Measurements from ENCODE around the gene UBALD1. TPM values are rescaled to one million over a fixed set of nuclear protein-coding genes. Genes with fewer than 3 reads are reported as not detected.
A peak's percentile ranks its signal among the peaks of the same experiment; 100 is the strongest.

Gene UBALD1
- total RNA-seq, 4 donors from 2014 or later: 11.6 to 25.1 (median 18.1) TPM

DNA sequence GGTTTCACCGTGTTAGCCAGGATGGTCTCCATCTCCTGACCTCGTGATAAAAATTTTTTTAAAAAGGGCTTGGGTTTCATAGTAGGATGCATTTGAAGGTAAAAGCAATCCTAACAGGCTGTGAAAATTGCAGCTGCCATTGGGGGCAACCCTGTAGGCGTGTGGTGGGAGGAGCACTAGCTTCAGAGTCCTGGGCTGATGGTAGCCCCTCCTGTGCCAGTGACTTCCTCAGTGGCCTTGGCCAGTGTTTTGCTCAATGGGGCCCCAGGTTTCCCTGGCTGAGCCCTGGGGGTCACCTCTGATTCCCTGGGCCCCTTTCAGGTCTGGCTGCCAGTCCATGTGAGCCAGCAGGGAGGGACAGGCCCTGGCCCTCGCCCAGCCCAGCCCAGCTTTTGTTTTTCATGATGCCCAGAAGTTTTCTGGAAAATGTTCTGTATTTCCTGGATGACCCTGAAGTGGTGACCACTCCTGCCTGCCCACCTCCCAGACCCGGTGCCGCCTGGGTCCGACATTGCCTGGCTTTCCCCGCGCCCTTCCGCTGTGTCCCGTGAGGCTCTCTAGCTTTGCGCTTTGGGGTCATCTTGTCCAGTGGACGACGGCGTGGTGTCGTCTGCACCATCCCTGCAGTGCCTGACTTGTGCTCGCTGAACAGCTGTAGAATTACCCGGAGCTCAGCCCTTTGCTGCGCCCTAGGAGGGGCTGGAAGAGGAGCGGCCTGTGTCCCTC lies 19.4 kb upstream of the UBALD1 start:
- no peak overlapping the region for H3K27ac ChIP-seq
- no peak for DNase-seq
- H3K9me3 ChIP-seq: no peaks in the 10 kb centered on the region
- peaks cover 0 to 21% (median 0%) of the 10 kb centered on the region in 3 donors for H3K36me3 ChIP-seq
- H3K27me3 ChIP-seq: no peaks in the 10 kb centered on the region
- H3K4me1 ChIP-seq: no peaks in the 10 kb centered on the region
- no peak overlapping the region for H3K4me3 ChIP-seq
- TF ChIP-seq POLR2A (IDR thresholded peaks at IDR 0.05) (no peak), CTCF (IDR thresholded peaks at IDR 0.05) (no peak)

- Histone ChIP-seq H3K27ac (no peak overlapping the region), H3K36me3 (peaks cover 0 to 15% (median 0%) of the 10 kb centered on the region in 3 donors), H3K9me3 (no peaks in the 10 kb centered on the region), H3K4me1 (peaks cover 0 to 4% (median under 1%) of the 10 kb centered on the region in 4 donors), H3K4me3 (no peak overlapping the region), H3K27me3 (no peaks in the 10 kb centered on the region)
- no peak for DNase-seq
- TF ChIP-seq POLR2A (IDR thresholded peaks at IDR 0.05): no peak
- no peak for TF ChIP-seq CTCF (IDR thresholded peaks at IDR 0.05)
Observed at GRCh38 chr16:4631444-4631843, 16.8 kb upstream of the UBALD1 start.

GRCh38 chr16:4628283-4628682 lies 13.6 kb upstream of the UBALD1 start:
- H3K27ac ChIP-seq: no peak overlapping the region
- no peaks in the 10 kb centered on the region for H3K27me3 ChIP-seq
- no peak overlapping the region for H3K4me3 ChIP-seq
- H3K9me3 ChIP-seq: no peaks in the 10 kb centered on the region
- peaks cover 0 to 13% (median 10%) of the 10 kb centered on the region in 4 donors for H3K4me1 ChIP-seq
- no peak for DNase-seq
- TF ChIP-seq POLR2A (IDR thresholded peaks at IDR 0.05) (no peak), CTCF (IDR thresholded peaks at IDR 0.05) (no peak)
- H3K36me3 ChIP-seq: no peaks in the 10 kb centered on the region

DNA sequence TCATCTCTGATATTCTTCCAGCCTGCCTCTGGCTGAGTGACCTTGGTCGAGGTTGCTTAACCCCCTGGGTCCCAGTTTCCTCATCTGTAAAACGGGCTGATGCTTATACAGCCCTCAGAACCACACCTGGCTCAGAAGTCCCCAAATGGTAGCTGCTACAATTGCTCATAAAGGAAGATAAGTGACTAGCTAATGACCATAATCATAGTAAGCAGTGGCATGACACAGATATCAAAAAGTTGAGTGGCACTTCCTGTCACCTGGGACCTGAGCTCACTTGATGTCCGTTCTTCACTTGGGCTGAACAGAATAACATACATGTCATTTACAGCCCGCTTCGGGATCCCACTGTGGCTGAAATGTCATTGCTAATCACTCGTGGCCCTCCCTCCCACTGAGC lies 11.7 kb upstream of the UBALD1 start:
- DNase-seq: no peak
- TF ChIP-seq CTCF (IDR thresholded peaks at IDR 0.05) (no peak), POLR2A (IDR thresholded peaks at IDR 0.05) (no peak)
- Histone ChIP-seq H3K9me3 (no peaks in the 10 kb centered on the region), H3K27ac (peak overlapping the region in 1 of 4 donors; percentile 95), H3K27me3 (no peaks in the 10 kb centered on the region), H3K4me1 (peaks cover 0 to 13% (median 10%) of the 10 kb centered on the region in 4 donors), H3K36me3 (no peaks in the 10 kb centered on the region), H3K4me3 (peak overlapping the region in 3 of 4 donors; percentile 89 to 100 (median 95))

GRCh38 chr16:4625560-4626159 lies 11.0 kb upstream of the UBALD1 start:
- Histone ChIP-seq H3K27me3 (no peaks in the 10 kb centered on the region), H3K36me3 (no peaks in the 10 kb centered on the region), H3K4me1 (peaks cover 0 to 13% (median 10%) of the 10 kb centered on the region in 4 donors), H3K27ac (peak overlapping the region; percentile 93 to 95 (median 94)), H3K4me3 (peak overlapping the region; percentile 89 to 100 (median 94)), H3K9me3 (no peaks in the 10 kb centered on the region)
- DNase-seq: no peak
- TF ChIP-seq CTCF (IDR thresholded peaks at IDR 0.05) (no peak), POLR2A (IDR thresholded peaks at IDR 0.05) (no peak)
